CD4-positive, alpha-beta T cell treated with Interferon gamma for 1 hour (primary cell): ENCODE results near the gene ACE2.
"Not testable (repeated sequence)": the region's sequence is repeated elsewhere in the genome, so short reads cannot be mapped to it uniquely, and the experiment has no call there.

ENCODE experiments used
- DNase-seq: peaks from one replicate; pipeline ENCODE4 v3.0.0-alpha.2; 2020

The ACE2 gene

DNA sequence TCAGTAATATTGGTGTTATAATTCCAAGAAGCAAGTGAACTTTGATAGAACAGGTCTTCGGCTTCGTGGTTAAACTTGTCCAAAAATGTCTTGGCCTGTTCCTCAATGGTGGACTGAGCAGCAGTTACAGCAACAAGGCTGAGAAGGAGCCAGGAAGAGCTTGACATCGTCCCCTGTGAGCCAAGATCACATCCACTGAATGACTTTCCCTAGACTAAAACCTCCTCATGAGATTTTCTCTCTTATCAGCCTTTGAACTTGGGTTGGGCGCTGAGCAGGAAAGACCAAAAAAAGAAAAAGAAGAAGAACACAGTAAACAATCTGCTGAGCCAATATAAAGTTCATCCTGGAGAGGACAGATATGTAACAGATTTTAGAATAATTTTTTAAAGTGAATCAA lies at the start of gene ACE2:
ACE2 (minus strand) TSS at position 216 of the 400 bp plus-strand sequence; CDS start at position 167, 49 bp downstream.
- DNase-seq, result no peak

DNA sequence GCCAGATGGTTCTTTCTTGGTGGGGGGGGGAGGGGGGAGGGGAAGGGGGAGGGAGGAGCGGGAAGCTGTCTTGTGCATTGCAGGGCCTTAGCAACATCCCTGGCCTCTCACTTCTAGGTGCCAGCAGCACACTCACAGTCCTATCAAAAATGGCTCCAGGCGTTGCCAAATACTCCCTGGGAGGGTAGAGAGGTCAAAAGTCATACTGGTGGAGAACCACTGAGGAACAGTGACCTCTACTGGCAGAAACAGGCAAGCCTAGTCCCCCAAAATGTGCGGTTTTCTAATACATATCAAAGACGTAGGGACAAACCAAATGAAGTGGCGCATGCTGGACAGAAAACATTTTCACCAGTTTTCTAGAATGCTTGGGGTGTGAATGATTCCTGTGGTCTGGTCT lies 46.8 kb upstream of the ACE2 start:
- not testable (repeated sequence) for DNase-seq

DNA sequence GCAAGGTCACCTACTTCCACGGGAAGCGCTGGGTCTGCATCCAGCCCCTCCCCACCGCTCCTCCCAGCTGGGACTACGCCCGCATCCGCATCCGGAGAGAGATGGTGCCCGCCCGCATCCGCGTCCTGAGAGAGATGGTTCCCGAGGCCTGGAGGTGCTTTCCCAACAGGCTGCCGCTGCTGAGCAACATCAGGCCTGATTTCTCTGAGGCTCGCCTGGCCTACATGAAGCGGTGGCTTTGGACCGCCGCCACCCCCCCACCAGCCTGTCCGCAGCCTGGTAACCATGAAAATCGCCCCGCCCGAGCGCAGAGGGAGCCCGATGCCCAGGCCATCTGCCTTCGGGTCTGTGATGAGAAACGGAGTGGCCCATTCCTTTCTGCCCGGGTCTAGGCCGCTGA lies 45.8 kb upstream of the ACE2 start:
- DNase-seq, result no peak

DNA sequence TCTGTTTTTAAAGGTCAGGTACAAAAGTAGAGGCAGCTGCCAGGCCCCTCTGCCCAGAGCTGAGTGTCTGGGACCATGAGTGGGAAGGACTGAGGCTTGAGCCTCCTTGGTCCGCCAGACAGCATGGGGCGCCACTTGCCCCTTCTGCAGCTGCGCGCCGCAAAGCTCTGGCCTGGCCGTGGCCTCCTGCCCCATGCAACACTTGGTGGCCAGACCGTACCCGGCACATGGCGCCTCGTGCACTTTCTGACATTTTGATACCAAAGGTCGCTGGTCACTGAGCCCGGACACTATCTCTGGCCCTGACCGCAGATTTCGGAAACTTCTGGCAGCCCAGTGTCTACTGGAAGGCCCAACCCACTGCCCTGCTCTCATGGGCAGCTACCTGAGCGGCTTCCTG lies 45.3 kb upstream of the ACE2 start:
- no peak for DNase-seq

DNA sequence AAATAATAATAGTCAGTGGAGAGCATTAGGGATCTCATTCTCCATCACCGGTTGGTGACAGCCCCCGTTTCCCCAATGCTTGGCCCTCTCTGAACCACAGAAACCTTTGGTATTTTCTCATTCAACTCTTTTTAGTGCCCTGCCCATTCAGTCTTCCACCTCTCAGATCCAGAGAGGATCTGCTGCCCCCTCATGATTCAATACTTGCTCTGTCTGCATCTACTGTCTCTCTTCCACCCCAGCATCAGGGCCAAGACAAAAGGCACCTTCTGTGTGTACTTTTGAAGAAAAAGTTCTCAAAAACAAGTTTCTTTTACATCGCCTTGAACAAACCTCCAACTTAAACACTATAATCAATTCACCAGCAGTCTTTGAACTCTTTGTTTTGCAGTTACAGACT lies 44.5 kb upstream of the ACE2 start:
- DNase-seq, result no peak

DNA sequence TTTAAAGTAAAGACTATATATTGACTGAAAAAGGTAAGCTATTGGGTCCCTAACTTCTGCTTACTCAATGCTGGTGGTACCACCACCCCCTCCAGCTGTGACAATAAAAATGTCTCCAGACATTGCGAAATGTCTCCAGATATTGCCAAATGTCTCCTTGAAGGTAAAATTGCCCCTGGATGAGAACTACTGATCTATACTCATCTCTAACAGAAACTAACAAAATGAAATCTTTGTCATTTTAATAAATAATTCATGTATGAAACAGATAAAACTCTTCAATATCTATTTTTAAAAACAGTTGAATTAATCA lies 43.8 kb upstream of the ACE2 start:
- no peak for DNase-seq

DNA sequence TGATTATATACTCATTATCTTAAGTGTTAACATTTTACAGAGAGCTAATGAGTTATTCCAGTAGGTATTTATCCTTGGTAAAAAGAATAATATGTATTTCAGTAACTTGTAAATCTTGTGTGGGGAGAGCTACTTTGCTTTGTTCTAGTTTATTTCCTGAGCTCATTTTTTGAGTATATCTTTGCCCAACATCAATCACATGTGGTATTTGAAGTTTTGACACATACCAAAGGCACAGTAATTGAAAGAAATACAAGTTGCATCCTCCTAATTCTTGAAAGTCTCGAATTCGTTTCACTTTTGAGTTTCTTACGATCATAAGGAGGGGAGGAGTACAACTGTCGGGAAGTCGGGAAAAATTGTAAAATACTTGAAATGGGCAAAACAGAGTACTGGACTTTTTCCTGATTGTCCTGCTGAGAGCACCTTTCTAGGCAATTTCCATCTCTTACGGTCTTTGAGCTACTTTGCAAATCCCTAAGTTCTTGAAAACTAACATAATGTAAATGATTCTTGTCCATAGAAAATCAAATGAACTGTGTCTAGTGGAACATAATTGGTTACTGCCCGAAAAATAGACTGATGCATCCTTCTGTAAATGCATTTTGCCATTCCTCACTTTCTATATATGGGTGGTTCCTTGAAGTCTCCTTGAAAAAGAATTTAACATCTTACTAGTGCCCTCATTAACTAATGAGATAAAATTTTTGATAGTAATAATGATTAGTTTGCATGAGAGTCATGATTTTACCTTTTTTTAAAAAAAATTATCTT lies 43.2 kb upstream of the ACE2 start:
- no peak for DNase-seq

DNA sequence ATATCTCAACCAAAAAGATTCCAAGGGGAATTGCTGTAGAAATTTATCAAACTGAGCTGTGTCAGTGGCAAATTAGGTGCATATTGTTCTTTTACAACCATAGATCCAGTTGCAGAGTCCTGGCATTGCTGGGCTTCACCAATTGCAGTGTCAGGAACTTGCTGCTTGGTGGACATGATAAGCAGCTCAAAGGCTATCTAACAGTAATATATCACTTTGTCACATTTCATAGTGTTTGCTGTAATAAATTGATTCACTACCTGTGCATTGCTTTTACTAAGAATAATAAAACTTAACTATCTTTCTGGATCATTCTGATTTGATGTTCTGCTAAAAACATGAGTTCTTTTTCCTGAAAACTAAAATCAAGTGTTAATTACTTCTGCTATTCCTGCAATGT lies 30.9 kb upstream of the ACE2 start:
- no peak for DNase-seq

DNA sequence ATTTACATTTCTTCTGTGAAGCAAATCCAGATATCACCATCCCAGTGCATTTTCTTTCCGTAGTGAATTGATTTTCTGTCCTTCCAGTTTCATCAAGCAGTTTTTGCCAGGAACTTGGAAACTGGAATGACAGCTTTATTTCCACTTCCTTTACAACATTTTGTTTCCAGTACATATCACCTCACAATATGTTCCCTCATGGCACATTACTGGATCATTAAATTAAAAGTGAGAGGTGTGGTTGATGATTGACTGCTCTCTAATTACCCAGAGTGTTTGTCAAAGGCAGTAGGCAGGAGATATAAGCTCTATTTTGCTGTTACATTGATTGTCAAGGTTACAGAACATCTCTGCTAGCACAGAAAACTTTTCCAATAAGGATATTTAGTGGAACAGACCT lies 22.3 kb upstream of the ACE2 start:
- no peak for DNase-seq

DNA sequence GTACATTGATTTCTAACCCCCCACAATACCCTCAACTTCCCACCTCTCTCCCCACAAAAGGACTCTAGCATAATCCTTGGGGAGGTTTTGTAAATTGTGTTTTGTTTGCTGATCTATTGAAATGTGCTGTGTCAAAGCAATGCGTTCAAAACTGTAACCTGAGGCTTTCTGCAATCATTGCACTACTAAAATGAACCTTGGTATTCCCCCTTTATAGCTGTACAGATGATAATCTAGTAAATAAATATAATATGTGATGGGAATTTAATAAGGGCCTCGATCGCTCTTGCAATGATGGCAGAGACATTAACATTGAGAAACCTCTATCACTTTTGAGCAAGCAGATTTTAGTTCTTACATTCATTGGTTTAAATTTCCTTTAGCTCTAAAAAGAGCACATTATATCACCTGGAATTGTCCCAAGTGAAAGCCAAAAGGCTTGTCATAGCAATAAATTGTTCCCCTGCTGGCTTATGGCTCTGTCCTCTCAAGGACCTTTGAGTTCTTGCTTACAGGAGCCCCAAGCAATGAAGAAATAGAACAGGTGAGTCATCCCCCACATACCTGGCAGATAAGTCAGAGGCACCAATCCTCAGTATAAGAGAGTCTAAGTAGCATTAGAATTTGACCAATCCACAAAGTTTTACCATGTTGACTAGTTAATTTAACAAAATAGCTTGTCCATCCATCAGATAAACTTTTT lies 18.4 kb upstream of the ACE2 start:
- no peak for DNase-seq

DNA sequence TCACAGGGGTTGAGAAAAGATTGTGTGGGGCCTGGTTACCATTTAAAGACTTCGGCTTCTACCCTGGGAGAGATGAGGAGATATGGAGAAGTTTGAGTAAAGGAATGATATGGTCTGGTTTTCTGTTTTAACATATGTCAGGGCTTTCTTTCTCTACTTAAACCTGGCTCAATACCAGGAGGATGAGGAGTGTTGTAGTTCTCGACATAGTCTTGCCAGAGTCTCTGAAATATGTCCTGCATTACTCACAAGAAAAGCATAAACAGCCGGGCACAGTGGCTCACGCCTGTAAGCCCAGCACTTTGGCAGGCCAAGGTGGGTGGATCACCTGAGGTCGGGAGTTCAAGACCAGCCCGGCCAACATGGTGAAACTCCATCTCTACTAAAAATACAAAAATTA lies 16.4 kb upstream of the ACE2 start:
- DNase-seq, result no peak

DNA sequence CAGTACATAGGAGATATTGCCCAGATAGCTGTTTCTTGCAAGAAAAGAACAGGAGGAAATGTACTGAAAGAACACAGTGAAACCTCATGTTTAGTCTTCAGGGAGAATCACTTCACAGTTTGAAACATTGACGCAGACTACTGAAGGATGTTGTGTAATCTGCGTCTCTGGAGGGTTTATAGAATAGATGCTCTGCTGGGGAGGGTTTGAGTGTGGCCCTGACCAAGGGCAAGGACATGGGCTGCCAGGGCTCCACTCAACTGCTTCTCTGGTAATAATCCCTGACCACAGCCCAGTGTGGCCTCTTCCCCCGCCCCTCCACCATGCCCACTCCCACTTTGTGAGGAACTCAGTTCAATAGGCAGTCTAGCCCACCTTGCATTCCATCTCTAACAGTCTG lies 15.8 kb upstream of the ACE2 start:
- no peak for DNase-seq

DNA sequence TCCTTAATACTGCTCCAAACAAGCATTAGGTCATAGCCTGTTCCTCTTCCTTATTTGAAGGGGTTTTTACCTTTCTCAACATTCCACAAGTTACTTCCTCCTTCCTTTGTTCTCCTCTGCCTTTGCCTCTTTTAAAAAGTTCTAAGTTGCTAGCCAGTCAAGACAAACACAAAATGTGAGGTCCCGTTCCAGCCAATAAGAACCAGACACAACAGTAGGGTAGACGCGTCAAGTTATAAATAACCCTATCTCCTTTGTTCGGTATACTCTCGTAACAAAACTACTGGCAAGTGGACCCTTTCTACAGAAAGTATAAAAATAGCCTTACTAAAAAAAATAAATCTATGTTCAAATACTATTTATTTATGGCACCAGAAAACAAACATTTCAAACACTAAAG lies 6.3 kb upstream of the ACE2 start:
- no peak for DNase-seq

DNA sequence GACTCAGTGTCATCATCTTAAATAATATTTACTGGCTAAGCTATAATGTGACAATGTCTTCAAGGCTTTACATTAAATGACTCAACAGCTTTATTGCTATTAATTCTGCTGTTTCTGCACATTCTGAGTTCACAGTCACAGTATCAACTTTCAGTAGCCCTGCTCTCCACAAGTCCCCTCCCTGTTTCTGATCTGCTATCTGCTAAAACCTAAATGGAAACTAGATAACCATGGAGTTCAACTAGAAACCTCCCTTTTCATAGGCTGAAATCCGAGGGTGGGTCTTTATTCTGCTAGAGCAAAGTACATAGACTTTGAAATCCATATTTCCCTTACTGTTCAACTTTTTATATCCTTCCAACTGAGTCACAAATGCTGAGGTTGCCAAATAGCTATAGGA lies 5.4 kb upstream of the ACE2 start:
- no peak for DNase-seq

DNA sequence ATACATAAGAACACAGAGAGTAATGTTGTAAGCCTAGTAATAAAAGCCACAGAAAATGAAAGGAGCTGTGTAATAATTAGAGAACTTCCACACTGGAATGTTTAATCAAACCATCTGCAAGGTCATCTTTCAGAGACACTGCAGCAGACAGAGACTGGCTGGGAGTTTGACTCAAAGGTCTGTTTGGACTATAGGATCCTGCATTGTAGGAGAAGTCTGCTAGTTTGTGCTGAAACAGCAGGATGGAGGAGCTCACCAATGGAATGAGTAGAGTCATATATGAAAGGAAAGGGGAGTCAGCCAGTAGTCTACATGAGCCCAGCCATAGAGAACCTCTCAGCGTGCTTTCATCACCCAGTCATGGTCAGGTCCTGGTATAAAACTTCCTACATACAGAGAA lies 4.5 kb upstream of the ACE2 start:
- DNase-seq, result no peak

DNA sequence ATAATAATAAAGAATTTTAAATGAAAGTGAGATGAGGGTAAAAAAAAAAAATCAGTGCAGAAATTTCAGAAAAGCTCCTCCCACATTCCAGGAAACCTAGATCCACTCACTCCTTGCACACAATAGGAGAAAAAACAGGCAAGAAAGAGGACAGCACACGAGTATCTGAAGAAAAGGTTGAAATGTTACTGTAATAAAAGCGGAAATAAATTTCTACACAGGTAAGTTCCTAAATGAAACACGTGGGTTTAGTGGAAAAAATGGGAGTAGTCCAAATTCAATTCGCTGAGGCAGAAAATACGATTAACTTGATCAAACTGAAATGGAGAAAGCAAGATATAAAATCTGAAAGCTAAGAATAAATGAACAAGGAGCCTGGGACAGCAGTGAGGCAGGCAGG lies 2.0 kb upstream of the ACE2 start:
- DNase-seq, result no peak

DNA sequence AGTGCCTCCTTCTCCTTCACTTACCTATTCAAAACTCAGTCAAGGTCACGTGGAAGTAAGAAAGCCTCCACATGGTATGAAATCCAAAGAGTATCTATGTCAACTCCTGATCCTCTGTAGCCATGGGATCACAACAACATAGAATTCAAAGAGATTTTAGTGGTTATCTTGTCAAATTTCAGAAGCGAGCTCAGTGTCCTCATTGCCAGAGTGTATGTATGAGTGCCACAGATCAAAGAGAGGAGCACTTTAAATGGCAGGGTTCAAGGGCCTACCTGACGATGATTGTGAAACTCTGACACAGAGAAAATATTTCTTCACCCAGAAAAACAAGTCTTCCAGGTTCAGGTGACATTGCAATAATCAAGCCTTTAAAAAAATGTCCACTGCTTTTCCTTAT lies 1.2 kb upstream of the ACE2 start:
- DNase-seq, result no peak

DNA sequence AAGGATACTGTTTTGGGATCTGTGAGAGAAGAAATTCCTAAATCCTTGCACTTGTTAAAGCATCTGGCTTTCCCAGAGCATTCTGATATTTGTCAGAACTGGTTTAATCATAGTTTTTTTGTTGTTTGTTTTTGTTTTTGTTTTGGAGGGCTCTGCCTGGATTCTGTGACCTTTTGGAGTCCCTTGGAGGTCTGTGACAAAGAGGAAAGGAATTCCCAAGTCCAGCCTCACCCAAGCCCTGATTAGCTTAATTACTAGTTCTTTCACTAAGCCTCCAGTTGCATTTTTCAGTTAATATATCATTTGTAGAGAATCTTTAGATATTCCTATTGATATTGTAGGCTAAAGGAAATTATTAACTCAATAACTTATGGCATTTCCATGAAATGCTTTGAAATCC lies 711 bp downstream of the ACE2 start:
- no peak for DNase-seq

DNA sequence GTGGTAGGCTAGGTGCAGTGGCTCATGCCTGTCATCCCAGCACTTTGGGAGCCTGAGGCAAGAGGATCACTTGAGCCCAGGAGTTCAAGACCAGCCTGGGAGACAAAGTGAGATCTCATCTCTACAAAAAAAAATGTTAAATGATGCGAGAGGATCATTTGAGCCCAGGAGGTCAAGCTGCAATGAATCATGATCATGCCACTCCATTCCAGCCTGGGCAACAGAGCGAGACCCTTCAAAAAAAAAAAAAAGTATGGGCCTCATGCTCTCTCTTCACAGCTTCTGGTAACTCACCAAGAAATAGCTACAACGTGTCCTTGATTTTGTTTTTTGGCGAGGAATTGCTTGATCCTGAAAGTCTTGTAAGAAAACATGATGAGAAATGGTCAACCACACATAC lies 1.3 kb downstream of the ACE2 start:
- DNase-seq, result no peak

DNA sequence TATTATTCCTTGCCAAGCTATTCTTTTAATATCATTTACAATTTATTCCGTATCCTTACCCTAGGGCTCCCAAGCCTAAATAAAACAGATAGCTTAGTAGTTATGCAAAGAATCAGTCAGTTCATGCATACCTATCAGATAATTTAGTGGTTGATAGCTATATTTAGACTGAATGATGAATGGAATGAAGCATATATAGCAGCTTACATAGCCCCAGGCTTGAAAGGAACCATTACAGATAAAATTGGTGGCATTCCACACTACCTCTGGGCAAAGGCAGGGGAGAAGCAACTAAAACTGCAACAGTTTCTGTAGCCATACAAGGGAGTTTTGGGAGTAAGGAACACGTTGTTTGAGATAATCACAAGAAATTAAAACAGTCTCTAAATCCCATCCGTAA lies 2.7 kb downstream of the ACE2 start:
- no peak for DNase-seq

DNA sequence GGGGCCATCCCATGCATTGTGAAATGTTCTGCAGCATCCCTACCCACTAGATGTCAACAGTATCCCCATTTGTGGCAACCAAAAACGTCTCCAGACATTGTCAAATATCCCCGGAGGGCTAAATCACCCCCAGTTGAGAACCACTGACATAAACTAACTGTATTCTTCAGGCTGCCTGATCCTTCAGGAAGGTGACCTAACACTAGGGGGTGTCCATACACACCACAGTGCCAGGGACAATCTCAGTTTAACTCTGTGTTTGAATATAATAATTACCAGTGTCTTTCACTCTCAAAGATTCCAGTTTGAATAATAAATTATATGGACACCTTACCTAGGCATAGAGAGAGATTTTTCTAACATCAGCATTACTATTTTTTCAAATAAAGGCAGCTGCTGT lies 6.4 kb downstream of the ACE2 start:
- no peak for DNase-seq

DNA sequence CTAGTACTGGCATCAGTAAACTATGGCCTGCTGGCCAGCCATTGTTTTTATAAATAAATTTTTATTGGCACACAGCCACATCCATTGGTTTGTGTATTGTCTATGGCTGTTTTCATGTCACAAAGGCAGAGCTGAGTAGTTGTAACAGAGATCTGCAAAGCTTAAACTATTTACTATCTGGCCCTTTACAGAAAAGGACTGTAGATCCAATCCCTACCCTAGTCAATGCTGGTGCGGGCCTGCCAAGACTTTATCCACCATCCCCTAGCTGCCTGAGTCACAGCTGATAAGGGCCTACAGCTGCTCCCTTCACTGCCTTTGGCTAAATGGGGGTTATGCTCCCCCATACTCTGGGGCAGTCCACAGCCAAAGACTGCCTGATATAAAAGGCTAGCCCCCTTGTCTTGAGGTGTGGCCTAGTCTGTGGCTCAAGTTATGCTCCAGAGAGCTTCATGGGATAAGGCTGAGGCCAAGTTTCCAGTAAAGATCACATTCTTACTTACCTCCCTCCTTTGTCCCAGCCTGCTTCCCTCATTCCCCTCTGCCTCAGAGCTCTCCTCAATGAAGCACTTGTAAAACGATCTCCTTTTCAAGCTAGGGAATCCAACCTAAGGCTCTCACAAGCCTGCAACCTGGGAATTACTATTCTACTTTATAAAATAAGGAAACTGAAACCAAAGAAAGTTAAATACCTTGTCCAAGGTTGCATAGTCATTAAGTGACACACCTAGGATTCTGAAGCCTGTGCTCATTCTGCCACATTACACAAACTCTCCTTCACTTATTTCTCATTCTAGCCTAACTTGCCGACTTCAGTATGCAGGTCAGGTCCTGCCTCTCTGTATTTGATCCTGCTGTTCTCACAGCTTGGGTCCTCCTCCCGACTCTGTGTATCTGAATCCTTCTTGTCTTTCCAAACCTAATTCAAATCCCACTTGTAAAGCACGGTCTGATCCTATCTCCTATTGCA lies 20.7 kb downstream of the ACE2 start:
- no peak for DNase-seq

DNA sequence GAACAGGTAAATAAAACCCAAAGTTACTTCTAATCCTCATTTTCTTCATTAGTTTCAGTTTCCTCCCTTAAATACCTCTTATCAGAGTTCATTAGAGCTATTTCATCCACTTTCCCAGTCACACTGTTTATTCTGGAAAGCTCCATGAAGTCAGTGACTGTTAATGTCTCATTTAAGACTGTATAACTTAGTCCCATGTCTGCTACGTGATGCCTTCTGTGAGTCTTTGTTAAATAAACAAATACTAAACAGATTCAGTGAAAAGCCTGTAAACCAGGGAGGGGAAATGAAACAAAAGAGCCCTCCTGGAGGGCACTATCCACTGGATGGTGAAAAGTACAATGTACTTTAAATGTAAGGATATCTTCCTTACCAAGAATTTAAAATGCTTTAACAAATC lies 24.7 kb downstream of the ACE2 start:
- no peak for DNase-seq

DNA sequence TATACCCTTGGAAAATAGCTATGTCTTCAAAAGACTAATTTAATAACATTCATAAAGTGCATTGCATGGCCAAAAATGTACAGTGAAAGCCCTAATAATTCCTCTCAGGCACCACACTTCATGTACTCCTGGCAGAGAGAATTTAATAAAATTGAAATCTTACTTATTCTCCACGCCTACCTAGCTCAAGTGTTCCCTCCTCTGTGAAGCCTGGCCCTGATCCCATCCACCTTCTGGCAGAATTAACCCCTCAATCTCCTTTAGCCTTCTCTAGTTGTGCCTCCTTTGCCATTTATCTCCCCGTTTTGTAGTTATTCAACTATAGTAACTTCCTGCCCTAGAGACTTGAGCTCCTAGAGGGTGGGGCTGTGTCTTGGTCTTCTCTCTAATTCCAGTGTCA lies 26.7 kb downstream of the ACE2 start:
- no peak for DNase-seq
